SK-N-SH treated with all-trans-retinoic acid at 6 μM for 48 hours (cell line): Measurements from ENCODE around the gene MGAT3.

Experiments
- ARNTL ChIP-seq: fragments of 450-650 bp; formaldehyde crosslinking; IDR thresholded peaks from 2 replicates; pipeline ENCODE4 v1.5.0; 2020; ENCODE audit warnings: low read depth, mild to moderate bottlenecking, moderate library complexity, borderline replicate concordance
- BACH2 ChIP-seq: fragments of 250-450 bp; sonication (Bioruptor Pico); IDR thresholded peaks from 2 replicates; pipeline ENCODE4 v1.9.0; 2021; ENCODE audit warnings: mild to moderate bottlenecking, borderline replicate concordance
- ESRRG ChIP-seq: fragments of 250-450 bp; sonication (Bioruptor Pico); IDR thresholded peaks from 2 replicates; pipeline ENCODE4 v1.6.1; 2021; ENCODE audit warnings: mild to moderate bottlenecking
- OSR1 ChIP-seq: fragments of 250-450 bp; sonication (Bioruptor Pico); IDR thresholded peaks from 2 replicates; pipeline ENCODE4 v1.8.0; 2022; ENCODE audit warnings: moderate library complexity, mild to moderate bottlenecking, inconsistent platforms
- SNAI2 ChIP-seq: fragments of 250-450 bp; sonication (Bioruptor Pico); IDR thresholded peaks from 2 replicates; pipeline ENCODE4 v1.5.0; 2020; ENCODE audit warnings: mild to moderate bottlenecking, moderate library complexity
- TCF4 ChIP-seq: fragments of 250-450 bp; sonication (Bioruptor Pico); IDR thresholded peaks from 2 replicates; pipeline ENCODE4 v1.8.0; 2021; ENCODE audit warnings: mild to moderate bottlenecking, moderate library complexity, borderline replicate concordance
- ZFP3 ChIP-seq: fragments of 250-450 bp; sonication (Bioruptor Pico); IDR thresholded peaks from 2 replicates; pipeline ENCODE4 v1.5.0; 2020; ENCODE audit warnings: mild to moderate bottlenecking, moderate library complexity
- ZFP30 ChIP-seq: fragments of 450-650 bp; formaldehyde crosslinking; IDR thresholded peaks from 2 replicates; pipeline ENCODE4 v1.5.0; 2022; ENCODE audit warnings: mild to moderate bottlenecking, moderate library complexity
- ZNF565 ChIP-seq: fragments of 450-650 bp; formaldehyde crosslinking; conservative IDR thresholded peaks from 2 replicates; pipeline ENCODE4 v1.5.0; 2020; ENCODE audit warnings: low read depth, mild to moderate bottlenecking, moderate library complexity
- TF ChIP-seq, protein P1 (sequence below): fragments of 250-450 bp; sonication (Bioruptor Pico); IDR thresholded peaks from 2 replicates; pipeline ENCODE4 v1.5.0; 2020; ENCODE audit warnings: mild to moderate bottlenecking, moderate library complexity
- TF ChIP-seq, protein P2 (sequence below): fragments of 250-450 bp; sonication (Bioruptor Pico); IDR thresholded peaks from 2 replicates; pipeline ENCODE4 v1.8.0; 2021; ENCODE audit warnings: low read depth, mild to moderate bottlenecking, moderate library complexity, borderline replicate concordance
- TF ChIP-seq, protein P3 (sequence below): fragments of 250-450 bp; sonication (Bioruptor Pico); IDR thresholded peaks from 2 replicates; pipeline ENCODE4 v1.8.0; 2020; ENCODE audit warnings: mild to moderate bottlenecking, moderate library complexity, borderline replicate concordance

DNA sequence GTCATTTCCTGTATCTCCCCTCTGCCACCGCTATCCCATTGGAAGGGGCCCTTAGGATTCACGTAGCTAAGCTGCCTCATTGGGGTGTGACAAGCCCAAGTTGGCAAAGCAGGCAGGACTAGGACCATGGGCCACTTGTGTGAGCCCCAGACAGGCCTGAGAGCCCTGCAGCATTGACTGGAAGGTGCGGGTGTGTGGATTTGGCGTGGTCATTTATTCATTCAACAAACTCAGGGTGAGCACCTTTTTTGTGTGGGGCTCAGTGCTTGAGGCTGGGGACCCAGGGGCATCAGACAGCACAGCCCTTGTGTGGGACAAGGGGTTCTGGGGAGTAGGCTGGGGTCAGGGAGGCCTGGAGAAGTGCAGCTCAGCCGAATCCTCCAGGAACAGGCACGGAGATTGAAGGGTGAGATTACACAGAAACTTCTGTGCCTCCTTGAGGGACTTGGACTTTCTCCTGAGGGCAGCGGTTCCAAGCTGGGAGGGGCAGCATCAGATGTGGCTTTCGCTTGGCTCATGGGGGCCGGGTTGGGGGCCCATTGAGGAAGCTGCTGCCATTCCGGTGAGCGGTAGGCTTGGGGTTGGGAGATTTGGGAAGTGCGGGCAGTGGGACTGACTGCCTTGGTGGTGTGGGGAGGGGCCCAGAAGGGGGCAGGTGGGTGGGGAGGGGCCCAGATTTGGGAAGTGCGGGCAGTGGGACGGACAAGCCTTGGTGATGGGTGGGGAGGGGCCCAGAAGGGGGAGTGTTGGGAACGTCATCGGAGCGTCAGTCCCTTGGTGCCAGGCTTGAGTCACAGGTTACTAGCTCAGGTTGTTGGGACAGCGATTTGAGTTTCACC is 11.9 kb downstream of the MGAT3 start:
- TF ChIP-seq, protein P1, sequence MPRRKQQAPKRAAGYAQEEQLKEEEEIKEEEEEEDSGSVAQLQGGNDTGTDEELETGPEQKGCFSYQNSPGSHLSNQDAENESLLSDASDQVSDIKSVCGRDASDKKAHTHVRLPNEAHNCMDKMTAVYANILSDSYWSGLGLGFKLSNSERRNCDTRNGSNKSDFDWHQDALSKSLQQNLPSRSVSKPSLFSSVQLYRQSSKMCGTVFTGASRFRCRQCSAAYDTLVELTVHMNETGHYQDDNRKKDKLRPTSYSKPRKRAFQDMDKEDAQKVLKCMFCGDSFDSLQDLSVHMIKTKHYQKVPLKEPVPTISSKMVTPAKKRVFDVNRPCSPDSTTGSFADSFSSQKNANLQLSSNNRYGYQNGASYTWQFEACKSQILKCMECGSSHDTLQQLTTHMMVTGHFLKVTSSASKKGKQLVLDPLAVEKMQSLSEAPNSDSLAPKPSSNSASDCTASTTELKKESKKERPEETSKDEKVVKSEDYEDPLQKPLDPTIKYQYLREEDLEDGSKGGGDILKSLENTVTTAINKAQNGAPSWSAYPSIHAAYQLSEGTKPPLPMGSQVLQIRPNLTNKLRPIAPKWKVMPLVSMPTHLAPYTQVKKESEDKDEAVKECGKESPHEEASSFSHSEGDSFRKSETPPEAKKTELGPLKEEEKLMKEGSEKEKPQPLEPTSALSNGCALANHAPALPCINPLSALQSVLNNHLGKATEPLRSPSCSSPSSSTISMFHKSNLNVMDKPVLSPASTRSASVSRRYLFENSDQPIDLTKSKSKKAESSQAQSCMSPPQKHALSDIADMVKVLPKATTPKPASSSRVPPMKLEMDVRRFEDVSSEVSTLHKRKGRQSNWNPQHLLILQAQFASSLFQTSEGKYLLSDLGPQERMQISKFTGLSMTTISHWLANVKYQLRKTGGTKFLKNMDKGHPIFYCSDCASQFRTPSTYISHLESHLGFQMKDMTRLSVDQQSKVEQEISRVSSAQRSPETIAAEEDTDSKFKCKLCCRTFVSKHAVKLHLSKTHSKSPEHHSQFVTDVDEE (CRISPR knock-in tag): no peak
- TF ChIP-seq TCF4 (CRISPR knock-in tag) (no peak), ZNF565 (CRISPR knock-in tag) (no peak), ESRRG (CRISPR knock-in tag) (no peak), ZFP3 (CRISPR knock-in tag) (no peak), SNAI2 (CRISPR knock-in tag) (no peak), ARNTL (CRISPR knock-in tag) (no peak), ZFP30 (CRISPR knock-in tag) (no peak), OSR1 (no peak), BACH2 (CRISPR knock-in tag) (no peak)
- TF ChIP-seq, protein P2, sequence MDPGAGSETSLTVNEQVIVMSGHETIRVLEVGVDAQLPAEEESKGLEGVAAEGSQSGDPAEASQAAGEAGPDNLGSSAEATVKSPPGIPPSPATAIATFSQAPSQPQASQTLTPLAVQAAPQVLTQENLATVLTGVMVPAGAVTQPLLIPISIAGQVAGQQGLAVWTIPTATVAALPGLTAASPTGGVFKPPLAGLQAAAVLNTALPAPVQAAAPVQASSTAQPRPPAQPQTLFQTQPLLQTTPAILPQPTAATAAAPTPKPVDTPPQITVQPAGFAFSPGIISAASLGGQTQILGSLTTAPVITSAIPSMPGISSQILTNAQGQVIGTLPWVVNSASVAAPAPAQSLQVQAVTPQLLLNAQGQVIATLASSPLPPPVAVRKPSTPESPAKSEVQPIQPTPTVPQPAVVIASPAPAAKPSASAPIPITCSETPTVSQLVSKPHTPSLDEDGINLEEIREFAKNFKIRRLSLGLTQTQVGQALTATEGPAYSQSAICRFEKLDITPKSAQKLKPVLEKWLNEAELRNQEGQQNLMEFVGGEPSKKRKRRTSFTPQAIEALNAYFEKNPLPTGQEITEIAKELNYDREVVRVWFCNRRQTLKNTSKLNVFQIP (CRISPR knock-in tag): no peak
- TF ChIP-seq, protein P3, sequence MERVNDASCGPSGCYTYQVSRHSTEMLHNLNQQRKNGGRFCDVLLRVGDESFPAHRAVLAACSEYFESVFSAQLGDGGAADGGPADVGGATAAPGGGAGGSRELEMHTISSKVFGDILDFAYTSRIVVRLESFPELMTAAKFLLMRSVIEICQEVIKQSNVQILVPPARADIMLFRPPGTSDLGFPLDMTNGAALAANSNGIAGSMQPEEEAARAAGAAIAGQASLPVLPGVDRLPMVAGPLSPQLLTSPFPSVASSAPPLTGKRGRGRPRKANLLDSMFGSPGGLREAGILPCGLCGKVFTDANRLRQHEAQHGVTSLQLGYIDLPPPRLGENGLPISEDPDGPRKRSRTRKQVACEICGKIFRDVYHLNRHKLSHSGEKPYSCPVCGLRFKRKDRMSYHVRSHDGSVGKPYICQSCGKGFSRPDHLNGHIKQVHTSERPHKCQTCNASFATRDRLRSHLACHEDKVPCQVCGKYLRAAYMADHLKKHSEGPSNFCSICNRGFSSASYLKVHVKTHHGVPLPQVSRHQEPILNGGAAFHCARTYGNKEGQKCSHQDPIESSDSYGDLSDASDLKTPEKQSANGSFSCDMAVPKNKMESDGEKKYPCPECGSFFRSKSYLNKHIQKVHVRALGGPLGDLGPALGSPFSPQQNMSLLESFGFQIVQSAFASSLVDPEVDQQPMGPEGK (CRISPR knock-in tag): no peak
